Embryonic facial prominence (tissue), 1 donor: ENCODE data around the gene STARD13.

Experiments used
- DNase-seq: peaks from one replicate; pipeline ENCODE4 v3.0.0-alpha.2; 2016; ENCODE audit errors: extremely low spot score

STARD13 gene

GRCh38 chr13:33275916-33276315 lies 9.6 kb downstream of the STARD13 start:
- no peak for DNase-seq

GRCh38 chr13:33274264-33274663 lies 11.3 kb downstream of the STARD13 start:
- no peak for DNase-seq

GRCh38 chr13:33272531-33273124 lies 12.9 kb downstream of the STARD13 start:
- no peak for DNase-seq

GRCh38 chr13:33271759-33272158 lies 13.8 kb downstream of the STARD13 start:
- DNase-seq = no peak

GRCh38 chr13:33270895-33271538 lies 14.5 kb downstream of the STARD13 start:
- no peak for DNase-seq

- DNase-seq = no peak
Measured at GRCh38 chr13:33265607-33266006, 19.9 kb downstream of the STARD13 start.

- no peak for DNase-seq
Measured at GRCh38 chr13:33265133-33265532, 20.4 kb downstream of the STARD13 start.

GRCh38 chr13:33264620-33264978 lies 21.0 kb downstream of the STARD13 start:
- no peak for DNase-seq

- DNase-seq = no peak
Measured at GRCh38 chr13:33263976-33264619, 21.5 kb downstream of the STARD13 start.

GRCh38 chr13:33263484-33263883 lies 22.1 kb downstream of the STARD13 start:
- DNase-seq = no peak

- no peak for DNase-seq
Measured at GRCh38 chr13:33262997-33263396, 22.6 kb downstream of the STARD13 start.

GRCh38 chr13:33262594-33262993 lies 23.0 kb downstream of the STARD13 start:
- no peak for DNase-seq

- DNase-seq = no peak
Measured at GRCh38 chr13:33262062-33262487, 23.5 kb downstream of the STARD13 start.

GRCh38 chr13:33261387-33262061 lies 24.0 kb downstream of the STARD13 start:
- DNase-seq = no peak

GRCh38 chr13:33260168-33261098 lies 25.1 kb downstream of the STARD13 start:
- DNase-seq = no peak

- DNase-seq = no peak
Measured at GRCh38 chr13:33259296-33259695, 26.3 kb downstream of the STARD13 start.

GRCh38 chr13:33258808-33259193 lies 26.8 kb downstream of the STARD13 start:
- no peak for DNase-seq

- DNase-seq = no peak
Measured at GRCh38 chr13:33257841-33258807, 27.4 kb downstream of the STARD13 start.

GRCh38 chr13:33256148-33256840 lies 29.3 kb downstream of the STARD13 start:
- DNase-seq = no peak

GRCh38 chr13:33252135-33252534 lies 33.4 kb downstream of the STARD13 start:
- no peak for DNase-seq
